ENCODE measurements around the gene TRMT10B.

- TF ChIP-seq FOXM1 (IDR thresholded peaks at IDR 0.05; ENCODE audit: borderline replicate concordance), result no peak
- TF ChIP-seq, protein P1, sequence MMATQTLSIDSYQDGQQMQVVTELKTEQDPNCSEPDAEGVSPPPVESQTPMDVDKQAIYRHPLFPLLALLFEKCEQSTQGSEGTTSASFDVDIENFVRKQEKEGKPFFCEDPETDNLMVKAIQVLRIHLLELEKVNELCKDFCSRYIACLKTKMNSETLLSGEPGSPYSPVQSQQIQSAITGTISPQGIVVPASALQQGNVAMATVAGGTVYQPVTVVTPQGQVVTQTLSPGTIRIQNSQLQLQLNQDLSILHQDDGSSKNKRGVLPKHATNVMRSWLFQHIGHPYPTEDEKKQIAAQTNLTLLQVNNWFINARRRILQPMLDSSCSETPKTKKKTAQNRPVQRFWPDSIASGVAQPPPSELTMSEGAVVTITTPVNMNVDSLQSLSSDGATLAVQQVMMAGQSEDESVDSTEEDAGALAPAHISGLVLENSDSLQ (IDR thresholded peaks at IDR 0.05), result no peak
- no peak for TF ChIP-seq ZNF384 (IDR thresholded peaks at IDR 0.05)
- TF ChIP-seq ARNT (IDR thresholded peaks at IDR 0.05), result no peak
- TF ChIP-seq FOXA1 (IDR thresholded peaks at IDR 0.05), result no peak
- TF ChIP-seq TARDBP (IDR thresholded peaks at IDR 0.05), result no peak
- TF ChIP-seq FOXK2 (IDR thresholded peaks at IDR 0.05), result no peak
- TF ChIP-seq SP1 (IDR thresholded peaks at IDR 0.05), result no peak
These were observed 16.4 kb downstream of the TRMT10B start for GRCh38 chr9:37769995-37770394.

All from HEK293T (cell line).